GM12878 (cell line): ENCODE data around the gene TSPAN12.

Experiments used
- HCFC1 ChIP-seq: fragments of 150-350 bp; IDR thresholded peaks from 2 replicates; pipeline ENCODE4 v1.6.1; 2014; ENCODE audit warnings: low read length
- NR2F1 ChIP-seq: fragments of 450-650 bp; conservative IDR thresholded peaks from 2 replicates; pipeline ENCODE4 v1.6.1; 2017; ENCODE audit warnings: mild to moderate bottlenecking
- RAD51 ChIP-seq: fragments of 450-650 bp; IDR thresholded peaks from 2 replicates; pipeline ENCODE4 v1.6.1; 2016; ENCODE audit warnings: moderate library complexity, mild to moderate bottlenecking, inconsistent platforms
- TF ChIP-seq, protein P1 (sequence below), 3 experiments: IDR thresholded peaks in 2 of 3; conservative IDR thresholded peaks in 1 of 3; 2 replicates each; pipeline ENCODE4 v1.5.1; 2011; ENCODE audit warnings: low read depth in 3 of 3, low read length in 3 of 3, mild to moderate bottlenecking in 3 of 3, control low read depth in 2 of 3, moderate library complexity in 2 of 3, inconsistent platforms in 1 of 3, mixed read lengths in 1 of 3; ENCODE audit not compliant: control insufficient read depth in 2 of 3, insufficient read depth in 1 of 3; ENCODE audit errors: extremely low read depth in 1 of 3

DNA sequence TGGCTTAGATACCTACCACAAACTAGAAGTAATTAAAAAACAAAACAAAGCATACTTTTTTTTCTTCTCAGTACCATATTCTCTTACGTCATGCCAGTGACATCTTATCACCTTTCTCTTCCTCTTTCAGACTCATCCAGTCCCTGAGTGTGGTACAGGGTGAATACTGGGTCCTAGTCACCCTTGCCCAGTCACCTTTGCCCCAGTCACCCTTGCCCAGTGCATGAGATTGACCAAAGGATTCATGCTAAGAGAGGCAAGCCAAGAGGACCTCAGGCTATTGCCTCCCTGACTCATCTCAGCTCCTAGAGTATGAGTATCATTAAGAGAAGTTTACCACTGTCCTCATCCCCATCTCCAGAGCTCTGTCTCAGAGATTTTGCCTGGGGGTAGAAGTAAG is 10.0 kb upstream of the TSPAN12 start:
- TF ChIP-seq HCFC1 (no peak), RAD51 (no peak), NR2F1 (peak; percentile 96)
- TF ChIP-seq, protein P1, sequence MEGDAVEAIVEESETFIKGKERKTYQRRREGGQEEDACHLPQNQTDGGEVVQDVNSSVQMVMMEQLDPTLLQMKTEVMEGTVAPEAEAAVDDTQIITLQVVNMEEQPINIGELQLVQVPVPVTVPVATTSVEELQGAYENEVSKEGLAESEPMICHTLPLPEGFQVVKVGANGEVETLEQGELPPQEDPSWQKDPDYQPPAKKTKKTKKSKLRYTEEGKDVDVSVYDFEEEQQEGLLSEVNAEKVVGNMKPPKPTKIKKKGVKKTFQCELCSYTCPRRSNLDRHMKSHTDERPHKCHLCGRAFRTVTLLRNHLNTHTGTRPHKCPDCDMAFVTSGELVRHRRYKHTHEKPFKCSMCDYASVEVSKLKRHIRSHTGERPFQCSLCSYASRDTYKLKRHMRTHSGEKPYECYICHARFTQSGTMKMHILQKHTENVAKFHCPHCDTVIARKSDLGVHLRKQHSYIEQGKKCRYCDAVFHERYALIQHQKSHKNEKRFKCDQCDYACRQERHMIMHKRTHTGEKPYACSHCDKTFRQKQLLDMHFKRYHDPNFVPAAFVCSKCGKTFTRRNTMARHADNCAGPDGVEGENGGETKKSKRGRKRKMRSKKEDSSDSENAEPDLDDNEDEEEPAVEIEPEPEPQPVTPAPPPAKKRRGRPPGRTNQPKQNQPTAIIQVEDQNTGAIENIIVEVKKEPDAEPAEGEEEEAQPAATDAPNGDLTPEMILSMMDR (IDR thresholded peaks at IDR 0.05 in 2 of 3, conservative IDR thresholded peaks at IDR 0.05 in 1 of 3; ENCODE audit: control insufficient read depth in 2 of 3, extremely low read depth in 1 of 3, insufficient read depth in 1 of 3, low read depth in 3 of 3, low read length in 3 of 3): no peak
